22Rv1 (cell line): ENCODE results near the gene AGAP6.
"Not testable (repeated sequence)": the region's sequence is repeated elsewhere in the genome, so short reads cannot be mapped to it uniquely, and the experiment has no call there.

Experiments
- ZFX ChIP-seq: fragments of 450-650 bp; IDR thresholded peaks from 2 replicates; pipeline ENCODE4 v1.6.1; 2017; ENCODE audit warnings: antibody characterized with exemption, borderline replicate concordance
- TF ChIP-seq, protein P1 (sequence below): fragments of 450-650 bp; IDR thresholded peaks from 2 replicates; pipeline ENCODE4 v1.5.1; 2017; ENCODE audit warnings: mild to moderate bottlenecking

GRCh38 chr10:50015596-50016220 is 27.5 kb downstream of the AGAP6 start:
- TF ChIP-seq, protein P1, sequence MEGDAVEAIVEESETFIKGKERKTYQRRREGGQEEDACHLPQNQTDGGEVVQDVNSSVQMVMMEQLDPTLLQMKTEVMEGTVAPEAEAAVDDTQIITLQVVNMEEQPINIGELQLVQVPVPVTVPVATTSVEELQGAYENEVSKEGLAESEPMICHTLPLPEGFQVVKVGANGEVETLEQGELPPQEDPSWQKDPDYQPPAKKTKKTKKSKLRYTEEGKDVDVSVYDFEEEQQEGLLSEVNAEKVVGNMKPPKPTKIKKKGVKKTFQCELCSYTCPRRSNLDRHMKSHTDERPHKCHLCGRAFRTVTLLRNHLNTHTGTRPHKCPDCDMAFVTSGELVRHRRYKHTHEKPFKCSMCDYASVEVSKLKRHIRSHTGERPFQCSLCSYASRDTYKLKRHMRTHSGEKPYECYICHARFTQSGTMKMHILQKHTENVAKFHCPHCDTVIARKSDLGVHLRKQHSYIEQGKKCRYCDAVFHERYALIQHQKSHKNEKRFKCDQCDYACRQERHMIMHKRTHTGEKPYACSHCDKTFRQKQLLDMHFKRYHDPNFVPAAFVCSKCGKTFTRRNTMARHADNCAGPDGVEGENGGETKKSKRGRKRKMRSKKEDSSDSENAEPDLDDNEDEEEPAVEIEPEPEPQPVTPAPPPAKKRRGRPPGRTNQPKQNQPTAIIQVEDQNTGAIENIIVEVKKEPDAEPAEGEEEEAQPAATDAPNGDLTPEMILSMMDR = not testable (repeated sequence)
- TF ChIP-seq ZFX = not testable (repeated sequence)
